GM19099 (cell line): ENCODE measurements around the gene CEACAM1.

Source experiments
- POLR2A ChIP-seq: IDR thresholded peaks from 3 replicates; pipeline ENCODE4 v1.6.1; 2011; ENCODE audit warnings: low read depth; ENCODE audit not compliant: insufficient read length; ENCODE audit errors: extremely low read depth

Gene CEACAM1

DNA sequence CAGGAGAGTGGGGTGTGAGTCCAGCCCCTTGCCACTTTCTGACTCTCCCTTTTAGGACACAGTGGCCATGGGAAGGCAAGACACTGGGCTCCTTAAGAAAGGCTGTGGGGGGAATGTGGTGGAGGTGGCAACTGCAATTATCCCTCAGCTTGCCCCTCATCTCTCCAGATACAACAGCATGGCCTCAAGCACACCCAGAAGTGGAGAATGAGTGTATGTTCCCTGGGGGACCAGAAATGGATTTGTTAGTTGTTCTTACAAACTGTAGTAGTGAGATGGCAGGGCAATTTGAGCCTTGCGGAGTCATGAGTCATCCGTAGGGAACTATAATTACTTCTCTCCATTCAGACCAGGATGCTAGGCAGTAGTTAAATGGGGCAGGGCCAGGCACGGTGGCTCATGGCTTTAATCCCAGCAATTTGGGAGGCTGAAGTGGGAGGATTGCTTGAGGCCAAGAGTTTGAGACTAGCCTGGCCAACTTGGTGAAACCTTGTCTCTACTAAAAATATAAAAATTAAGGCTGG is 59.9 kb downstream of the CEACAM1 start:
- no peak for TF ChIP-seq POLR2A

DNA sequence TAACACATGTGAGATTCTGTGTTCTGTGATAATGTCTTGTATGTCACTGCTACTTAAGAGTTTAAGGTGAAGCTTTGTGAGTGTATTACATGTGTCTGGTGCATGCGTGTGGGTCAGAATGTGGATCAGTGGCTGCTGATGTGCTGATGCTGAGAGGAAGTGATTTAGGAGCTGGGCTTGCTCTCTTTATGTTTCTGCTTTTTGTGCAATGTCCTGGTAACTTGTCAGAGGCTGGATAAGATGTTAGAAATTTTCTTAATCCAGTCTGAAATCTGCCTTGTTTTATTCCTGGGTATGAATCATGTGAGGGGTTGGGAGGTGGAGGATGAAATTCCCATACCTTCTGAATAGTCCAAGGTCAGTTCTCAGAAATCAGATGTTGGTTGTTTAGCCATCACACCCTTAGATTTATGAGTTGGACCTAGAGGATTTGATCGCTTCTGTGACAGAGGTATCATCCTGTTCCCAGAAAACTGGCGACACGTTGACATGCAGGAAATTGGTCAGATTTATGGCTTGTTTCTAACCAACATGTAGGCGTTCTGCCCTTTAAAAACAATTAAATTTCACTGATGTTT is 61.0 kb downstream of the CEACAM1 start:
- TF ChIP-seq POLR2A, result no peak

DNA sequence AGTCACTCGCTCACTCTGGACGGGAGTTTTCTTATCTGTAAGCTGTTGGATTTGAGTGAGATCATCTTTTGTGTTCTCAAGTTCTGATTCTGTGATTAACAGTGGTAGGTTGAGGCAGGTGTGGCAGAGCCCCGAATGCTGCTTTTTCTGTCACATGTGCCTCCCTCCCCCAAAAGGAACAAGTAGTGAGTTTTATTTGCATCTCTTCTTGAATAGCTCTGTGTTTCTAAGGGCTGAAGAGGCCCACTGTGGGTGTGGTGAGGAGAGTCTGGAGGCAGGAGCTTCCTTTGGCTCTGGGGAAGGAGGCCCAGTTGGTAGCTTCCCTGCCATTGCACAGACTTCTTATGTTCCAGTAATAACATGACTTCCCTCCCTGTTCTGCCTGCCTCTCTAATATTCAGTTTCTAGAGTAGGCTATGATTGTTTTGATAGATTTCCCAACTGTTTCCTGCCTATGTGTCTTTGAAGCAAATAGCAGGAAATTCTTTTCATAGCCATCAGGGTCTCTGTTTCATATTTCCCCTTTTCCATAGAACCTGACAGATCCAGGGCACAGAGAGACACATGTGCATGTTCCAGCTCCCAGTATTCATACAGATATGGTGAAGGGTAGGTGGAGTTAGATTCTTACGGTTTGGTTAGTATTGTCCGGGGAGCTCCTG is 61.6 kb downstream of the CEACAM1 start:
- TF ChIP-seq POLR2A, result no peak

DNA sequence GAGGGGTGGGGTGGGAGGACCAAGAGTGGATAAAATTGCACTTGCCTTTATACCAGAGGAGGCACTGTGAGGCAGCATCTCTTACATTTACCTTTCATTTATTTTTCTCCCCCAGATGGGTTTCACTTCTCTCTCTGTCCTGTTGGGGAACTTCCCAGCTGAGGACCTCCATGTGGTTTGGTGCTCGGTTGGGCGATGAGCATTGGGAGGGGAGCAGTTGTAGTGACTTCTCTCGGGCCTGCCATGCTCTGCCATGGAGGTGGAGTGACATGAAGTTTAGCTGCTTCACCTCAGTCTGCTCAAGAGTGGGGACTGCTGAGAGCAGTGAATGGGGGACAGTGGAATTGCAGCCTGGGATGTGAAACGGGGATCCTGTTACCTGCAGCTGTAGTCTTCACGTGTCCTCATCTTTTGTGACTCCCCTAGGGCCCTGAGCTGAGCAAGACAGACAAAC is 62.4 kb downstream of the CEACAM1 start:
- TF ChIP-seq POLR2A, result peak; percentile 47

DNA sequence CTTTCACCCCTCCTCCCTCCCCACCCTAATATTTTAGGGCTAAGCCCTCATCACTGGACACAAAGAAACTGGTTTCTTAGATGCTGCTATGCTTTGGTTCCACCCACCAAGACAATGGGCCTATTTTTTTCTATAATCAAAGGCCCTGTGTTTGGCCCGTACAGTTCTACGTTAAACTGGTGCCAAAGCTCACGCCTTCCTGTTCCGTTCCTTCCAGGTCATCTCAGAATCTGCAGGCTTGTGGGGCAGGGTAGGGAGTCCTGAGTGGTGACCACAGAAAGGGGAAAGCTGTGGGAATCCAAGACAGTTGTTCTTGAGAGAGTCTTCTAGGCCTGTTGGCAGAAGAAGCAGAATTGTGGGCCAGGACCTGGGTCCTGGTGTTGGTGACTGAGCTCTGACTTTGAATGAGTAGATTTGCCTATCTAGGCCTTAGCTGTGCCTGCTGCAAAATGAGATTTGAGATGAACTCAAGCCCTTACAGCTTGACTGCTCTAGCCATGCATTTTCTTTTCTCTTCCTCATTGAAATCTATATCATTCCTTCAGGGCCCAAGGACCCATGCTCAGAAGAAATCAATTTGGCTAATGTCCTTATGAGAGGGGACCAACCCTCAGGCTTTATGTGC is 66.5 kb downstream of the CEACAM1 start:
- TF ChIP-seq POLR2A, result no peak

DNA sequence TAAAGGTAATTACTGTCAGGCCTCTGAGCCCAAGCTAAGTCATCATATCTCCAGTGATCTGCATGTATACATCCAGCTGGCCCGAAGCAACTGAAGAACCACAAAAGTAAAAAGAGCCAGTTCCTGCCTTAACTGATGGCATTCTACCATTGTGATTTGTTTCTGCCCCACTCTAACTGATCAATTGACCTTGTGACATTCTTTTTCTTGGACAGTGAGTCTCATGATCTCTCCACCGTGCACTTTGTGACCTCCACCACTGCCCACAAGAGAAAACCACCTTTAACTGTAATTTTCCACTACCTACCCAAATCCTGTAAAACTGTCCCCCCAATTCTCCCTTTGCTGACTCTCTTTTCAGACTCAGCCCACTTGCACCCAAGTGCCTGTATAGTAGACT is 68.4 kb downstream of the CEACAM1 start:
- TF ChIP-seq POLR2A, result no peak
